Putamen (tissue), 1 donor: ENCODE measurements around the gene POLR2C.

Source experiments
- DNase-seq: peaks from one replicate; pipeline ENCODE4 v3.0.0-alpha.2; 2016; ENCODE audit warnings: low spot score

Gene POLR2C

DNA sequence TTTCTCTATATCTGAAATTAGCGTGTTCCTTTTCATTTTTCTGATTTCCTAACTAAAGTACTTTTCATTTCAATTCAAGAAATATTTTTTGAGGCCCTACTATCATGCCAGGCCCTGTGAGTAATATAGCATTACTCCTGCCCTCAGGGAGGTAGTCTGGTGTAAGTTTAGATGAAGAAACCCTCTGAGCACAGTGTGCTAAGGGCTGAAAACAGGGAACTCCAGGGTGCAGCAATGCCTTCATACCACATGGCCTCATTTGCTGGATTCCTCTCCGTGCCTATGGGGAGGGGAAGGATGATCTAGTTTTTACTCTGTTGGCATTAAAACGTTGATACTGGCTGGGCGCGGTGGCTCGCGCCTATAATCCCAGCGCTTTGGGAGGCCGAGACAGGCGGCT is 10.5 kb upstream of the POLR2C start:
- no peak for DNase-seq

DNA sequence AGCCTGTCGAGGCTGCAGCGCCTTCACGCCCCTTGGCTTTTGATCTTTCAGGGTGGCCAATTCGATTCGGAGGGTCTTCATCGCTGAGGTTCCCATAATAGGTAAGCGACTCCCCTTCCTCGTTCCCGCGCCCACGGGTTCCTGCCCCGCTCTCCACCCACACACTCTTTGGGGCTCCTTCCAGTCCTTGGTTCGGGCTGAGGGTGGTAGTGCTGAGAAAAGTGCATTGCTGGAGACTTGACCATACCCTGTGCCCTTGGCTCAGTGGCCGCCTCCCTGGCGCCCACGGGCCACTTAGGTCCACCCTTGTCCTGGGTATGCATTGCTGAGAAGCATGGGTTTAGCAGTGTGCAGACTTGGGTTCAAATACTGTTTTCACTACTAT is 491 bp downstream of the POLR2C start:
- DNase-seq = no peak

- DNase-seq = no peak
Measured at GRCh38 chr16:57464523-57464922, 2.0 kb downstream of the POLR2C start.

- no peak for DNase-seq
Measured at GRCh38 chr16:57468346-57468745, 5.9 kb downstream of the POLR2C start.

DNA sequence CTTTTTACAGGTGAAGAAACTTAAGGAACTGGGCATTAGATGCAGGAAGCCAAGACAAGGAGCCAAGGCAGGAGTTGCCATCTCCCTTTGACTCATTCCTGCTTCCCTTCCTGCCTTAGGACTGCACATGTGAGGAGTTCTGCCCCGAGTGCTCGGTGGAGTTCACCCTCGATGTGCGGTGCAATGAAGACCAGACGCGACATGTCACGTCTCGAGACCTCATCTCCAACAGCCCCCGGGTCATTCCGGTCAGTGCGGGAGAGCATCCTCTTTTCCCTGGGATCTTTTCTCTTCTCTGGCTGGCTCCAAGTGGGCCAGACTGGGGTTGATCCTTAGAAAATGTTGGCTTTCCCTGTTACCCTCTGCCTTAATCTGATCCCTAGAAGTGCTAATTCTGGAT is 6.6 kb downstream of the POLR2C start:
- DNase-seq = no peak

- DNase-seq = no peak
Measured at GRCh38 chr16:57469917-57470470, 7.5 kb downstream of the POLR2C start.

DNA sequence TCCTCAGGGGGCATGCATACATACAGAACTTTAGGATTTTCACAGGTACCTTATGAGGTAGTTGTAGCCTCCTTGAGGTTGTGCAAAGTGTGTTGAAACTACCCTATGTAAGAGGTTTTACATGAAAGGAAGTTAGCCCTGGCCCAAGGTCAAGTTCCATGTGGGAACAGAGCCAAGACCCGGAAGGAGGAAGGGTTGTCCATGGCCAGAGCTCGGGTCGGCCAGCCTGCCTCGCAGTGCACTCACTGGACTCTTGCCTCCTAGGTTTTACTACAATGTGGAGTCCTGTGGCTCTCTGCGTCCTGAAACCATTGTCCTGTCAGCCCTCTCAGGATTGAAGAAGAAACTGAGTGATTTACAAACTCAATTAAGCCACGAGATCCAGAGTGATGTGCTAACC is 8.2 kb downstream of the POLR2C start:
- DNase-seq = no peak

DNA sequence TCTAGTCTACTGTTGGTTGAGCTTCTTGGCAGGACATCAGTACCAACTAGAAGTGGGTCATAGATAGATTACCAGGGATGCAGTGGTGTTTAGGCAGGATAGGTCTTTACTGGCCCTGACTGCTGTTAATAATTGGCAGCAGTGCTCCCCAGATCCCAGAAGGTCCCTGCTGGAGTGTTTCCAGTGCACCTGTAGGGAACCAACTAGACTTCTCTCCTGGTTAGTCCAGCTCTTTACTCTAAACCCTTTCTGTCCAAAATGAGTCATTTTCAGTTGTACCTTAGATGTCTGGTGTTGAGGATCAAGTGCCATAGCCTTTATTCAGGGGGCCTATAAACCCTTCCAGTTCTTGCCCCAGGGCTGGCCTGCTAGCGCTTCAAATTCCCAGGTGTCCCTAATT is 8.7 kb downstream of the POLR2C start:
- no peak for DNase-seq

DNA sequence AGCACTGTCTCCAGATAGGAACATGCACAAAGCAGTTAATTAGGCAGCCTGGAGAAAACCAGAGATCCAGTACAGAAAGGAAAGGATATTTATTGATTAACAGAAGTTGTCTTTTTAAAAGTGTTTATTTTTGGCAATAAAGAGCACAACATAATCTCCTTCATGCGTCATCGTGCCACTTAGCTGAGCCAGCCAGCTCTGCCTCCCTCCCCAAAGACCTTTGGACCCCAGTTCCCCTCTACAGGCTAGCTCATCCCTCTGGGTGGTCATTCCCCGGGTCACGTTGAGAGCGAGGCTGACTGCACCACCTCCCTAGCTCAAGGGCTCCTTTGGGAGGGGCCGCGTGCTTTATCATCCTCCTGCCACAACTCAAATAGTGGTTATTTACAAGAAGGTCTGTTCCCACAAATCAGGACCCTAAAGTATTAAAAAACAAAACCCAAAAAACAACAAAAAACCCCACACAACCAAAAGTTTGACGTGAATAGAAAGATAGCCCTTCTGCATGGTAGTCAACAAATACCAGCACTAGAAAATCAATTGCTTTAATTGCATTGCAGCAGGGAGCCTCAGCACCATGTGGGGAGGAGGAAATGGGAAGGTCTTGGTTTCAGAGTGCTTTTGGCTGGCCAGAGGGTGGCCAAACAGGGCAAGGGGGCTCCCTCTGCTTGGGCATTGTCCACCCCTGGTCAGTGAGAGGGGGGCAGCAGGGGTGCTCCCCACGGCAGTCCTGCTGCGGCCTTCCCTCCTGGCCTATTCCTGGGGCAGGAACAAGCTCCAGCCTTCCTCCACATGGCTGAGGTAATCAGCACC is 9.6 kb downstream of the POLR2C start:
- DNase-seq = no peak

DNA sequence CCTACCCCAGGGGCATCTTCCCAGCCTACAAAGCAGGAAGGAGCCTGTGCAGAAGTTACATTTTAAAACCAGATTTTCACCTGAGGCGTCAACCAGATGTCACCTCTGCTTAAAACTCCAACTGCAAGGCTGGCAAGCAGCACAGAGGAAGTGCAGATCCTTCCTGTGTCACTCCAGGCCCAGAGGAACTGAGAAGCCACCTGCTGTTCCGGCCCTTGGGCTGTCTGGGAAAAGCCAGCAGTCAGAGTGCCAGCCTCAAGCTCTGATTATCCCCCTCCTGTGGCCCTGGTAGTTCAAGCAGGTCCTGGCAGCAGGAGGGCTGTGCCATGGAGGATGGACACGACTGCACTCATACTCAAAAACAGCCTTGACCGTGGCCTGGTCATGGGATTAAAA is 10.2 kb downstream of the POLR2C start:
- DNase-seq = no peak

GRCh38 chr16:57473176-57473840 is 10.8 kb downstream of the POLR2C start:
- no peak for DNase-seq

- DNase-seq = no peak
Measured at GRCh38 chr16:57473906-57474305, 11.4 kb downstream of the POLR2C start.

DNA sequence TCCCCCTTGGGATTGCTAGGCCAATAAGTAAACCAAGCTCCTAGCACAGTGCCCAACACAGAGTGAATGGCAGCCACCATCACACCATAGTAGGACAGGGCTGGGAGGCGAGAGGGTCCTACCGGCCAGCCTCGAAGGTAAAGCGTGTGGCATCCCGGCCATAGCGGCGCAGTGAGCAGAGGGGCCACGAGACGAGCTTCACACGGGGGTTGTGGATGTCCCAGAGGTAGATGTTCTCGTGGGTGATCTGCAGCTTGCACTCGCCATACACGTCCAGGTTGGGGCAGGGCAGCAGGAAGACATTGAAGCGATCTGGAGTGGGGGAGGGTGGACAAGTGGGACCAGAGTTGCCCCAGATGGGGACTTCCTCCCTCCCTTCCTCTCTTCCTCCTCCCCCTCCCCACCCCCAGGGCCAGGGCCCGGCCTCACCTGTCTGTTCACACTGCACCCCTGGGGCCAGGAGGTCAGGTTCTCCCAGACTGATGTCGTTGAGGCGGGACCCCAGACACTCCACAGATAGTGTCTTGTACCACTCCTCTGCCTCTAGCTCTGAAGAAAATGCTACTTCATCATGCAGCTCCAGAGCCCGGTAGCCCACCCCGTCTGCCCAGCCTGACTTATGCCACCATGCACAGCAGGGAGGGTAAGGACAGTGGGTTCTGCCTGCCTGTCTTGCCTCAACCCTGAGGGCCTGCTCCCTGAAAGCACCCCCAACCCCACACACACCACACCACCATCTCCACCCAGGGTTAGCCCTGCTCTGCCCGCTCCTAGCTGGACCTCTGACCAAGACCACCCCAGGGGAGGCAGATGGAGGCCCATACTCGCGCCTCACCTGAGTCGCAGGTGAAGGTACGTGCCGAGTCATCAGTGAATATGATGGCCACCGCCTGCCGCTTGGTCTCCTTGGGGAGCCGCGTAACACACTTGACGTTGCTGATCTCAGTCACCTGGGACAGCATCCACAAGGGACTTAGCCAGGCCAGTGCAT is 12.5 kb downstream of the POLR2C start:
- DNase-seq = no peak

DNA sequence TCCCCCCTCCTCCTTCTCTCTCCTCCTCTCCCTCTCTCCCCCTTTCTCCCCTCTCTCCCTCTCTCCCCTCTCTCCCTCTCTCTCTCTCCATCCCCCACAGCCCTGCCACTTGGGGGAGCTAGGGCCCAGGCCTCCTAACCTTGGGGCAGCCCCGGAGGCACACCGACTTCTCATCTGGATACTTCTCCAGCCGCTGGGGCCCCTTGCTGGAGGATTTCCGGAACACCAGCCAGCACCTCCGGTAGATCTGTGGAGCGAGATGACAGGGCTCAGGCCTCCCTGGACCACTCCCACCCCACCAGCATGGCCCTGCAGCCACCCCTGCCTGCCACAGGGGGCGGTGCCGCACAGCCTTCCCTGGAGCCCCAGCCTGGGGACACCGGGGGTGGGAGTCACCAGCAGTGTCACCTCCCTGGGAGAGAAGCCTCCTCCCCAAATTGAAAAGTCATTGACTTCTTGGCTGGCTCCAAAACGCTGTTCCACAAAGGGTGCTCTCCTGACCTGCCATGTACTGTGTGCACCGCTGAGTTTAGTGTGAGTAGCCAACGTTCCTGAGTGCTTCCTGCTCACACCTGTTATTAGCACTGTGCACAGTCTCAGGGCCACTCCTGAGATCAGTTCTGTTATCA is 13.3 kb downstream of the POLR2C start:
- no peak for DNase-seq

DNA sequence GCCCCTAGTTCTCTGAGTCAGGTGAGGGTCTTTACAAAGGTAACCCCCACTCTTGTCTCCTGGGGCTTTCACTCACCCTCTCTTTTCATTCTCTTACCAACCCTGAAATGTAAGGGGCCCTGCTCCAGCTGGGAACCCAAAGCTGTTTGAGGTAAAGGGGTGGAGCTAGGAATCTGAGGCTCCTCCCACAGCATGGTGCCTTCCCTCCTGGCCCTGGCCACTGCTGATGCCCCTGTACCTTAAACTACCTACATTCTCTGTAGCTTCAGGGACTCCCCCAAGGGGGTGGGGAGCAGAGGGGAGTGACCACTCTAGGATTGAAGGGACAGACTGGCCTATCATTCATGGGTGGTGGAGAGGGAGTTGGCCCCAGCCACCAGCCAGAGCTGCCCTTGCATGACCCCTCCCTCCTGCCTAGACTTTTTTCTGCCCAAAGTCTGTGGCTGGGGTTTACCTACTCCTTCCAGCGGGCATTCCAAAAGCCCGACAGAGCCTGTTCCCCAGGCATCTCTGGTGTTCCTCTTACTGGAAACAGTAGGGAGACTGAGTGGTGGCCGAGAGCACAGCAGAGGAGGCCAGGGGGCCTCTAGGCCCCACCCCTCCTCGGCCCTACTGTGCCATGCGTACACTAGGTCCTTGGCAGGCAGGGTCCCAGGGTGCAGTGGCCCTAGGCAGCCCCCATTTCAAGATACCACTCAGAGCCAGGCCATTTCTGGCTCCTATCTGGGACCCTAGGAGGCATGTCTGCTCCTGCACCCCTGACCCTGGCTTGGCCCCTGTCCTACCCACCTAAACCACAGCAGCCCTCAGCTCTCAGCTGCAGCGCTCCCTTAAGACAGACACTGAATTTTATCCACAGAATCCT is 14.3 kb downstream of the POLR2C start:
- DNase-seq = no peak

DNA sequence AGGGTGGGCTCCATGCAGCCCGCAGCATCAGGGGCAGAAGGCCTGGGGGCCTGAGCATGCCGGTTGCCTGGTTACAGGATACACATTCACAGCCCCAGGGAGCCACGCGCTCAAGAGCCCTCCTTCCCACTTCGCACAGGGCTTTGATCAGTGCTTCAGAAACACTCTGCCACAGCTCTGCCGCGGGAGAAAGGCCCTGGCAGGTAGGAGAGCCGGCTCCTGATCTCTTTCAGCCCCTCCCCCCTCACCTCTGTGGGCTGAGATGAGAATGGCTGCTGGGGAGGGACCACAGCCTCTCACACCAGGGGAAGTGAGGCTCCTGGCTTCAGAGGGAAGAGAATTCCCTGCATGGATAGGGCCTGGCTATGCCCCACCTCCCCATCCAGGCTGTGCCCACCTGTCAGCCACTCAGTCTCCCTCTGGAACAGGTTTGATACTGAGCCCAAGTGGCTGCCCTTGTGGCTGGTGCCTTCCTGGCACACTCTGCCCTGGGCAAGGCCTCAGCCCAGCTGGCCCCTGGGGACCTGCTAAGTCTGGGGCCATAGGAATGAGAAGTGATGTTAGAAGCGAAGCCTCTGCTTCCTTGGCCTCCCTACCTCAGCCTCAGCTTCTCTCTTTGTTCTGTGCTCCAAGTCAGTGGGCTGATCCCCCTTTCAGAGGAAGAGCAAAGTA is 15.2 kb downstream of the POLR2C start:
- no peak for DNase-seq

DNA sequence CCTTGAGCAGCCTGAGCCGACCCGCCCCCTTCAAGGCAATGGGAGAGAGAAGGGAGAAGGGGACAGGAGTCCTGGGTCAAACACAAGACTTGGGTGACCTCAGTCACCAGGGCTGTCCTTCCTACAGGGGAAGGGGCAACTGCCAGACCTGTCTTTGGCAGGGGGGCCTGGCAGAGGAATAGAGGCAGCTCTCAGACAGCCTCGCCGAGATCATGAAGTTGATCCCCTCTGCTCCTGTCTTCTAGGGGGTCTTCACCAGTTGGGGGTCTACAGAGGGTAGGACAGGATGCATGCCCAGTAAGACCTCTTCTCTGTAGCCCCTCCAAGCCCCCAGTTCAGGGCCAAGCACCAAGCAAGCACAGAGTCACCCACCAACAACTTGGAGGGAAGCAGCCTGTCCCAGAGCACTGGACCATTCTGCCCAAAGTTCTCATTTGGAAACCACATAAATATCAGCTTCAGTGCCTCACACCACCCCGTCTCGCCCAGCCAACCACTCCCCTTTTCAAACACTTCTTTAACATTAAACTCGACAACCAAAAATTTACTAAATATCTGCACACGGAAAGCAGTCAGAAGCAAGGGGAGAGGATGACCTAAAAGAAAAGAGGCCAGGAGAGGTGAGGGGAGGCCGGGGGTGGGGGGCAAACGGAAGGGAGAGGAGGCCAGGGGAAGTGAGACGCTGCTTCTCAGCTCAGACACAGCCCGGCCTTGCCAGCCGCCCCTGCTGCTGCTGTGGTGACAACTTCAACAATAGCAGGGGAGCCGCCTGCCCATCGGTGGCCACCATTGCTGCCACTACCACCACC is 16.1 kb downstream of the POLR2C start:
- no peak for DNase-seq

DNA sequence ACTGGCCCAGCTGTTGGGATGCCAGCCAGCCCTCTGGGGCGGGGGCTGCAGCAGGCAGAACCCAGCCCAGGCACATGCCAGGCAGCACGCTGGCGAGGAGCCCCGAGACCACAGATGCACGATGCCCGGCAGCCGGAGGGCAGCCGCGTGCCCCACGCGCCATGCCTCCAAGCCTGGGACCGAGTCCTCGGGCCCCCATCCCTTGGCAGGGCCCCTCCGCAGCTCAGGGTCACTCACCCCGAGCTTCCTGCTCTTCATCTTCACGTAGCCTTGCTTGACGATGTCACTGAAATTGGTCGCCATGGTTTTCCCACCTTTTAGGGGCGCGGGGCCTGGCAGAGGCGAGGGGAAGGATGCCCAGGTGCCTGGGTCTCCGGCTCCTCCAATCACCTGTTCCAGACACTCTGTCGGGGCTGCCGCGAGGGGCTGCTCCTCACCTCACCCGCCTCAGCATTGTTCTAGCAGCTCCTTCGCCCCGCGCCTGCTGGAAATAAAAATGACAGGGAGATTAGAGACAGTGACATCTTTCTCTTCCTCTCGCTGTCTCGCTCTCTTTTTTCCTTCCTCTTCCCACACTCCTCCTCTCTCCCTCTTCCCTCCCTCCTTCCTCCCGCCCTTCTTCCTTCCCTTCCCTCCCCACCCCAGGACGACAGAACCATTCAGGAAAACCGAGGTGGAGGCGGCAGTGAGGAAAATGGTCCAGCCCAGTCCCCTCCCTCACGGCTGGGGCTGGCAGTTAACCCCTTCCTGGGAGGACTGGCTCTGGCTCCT is 16.9 kb downstream of the POLR2C start:
- DNase-seq = peak; percentile 41
